Anterior cingulate cortex (tissue), 58 donors: Measurements from ENCODE around the gene IL2RG.

Experiments used
- DNase-seq, 58 donors: peaks; one replicate each; lab custom pipeline; 2025; lab: John Stamatoyannopoulos, UW

IL2RG gene

GRCh38 chrX:71111141-71111843, at the start of gene IL2RG:
Gene IL2RG, minus strand, starts transcription at chrX:71111577. Its CDS starts 38 bp downstream, at chrX:71111539.
- DNase-seq: no peak

GRCh38 chrX:71160475-71160874, 49.1 kb upstream of the IL2RG start:
- DNase-seq: no peak

GRCh38 chrX:71159335-71159734, 48.0 kb upstream of the IL2RG start:
- DNase-seq: no peak

GRCh38 chrX:71158603-71159002, 47.2 kb upstream of the IL2RG start:
- DNase-seq: no peak

GRCh38 chrX:71154641-71155040, 43.3 kb upstream of the IL2RG start:
- DNase-seq: no peak

GRCh38 chrX:71154196-71154595, 42.8 kb upstream of the IL2RG start:
- DNase-seq: no peak

GRCh38 chrX:71151366-71151765, 40.0 kb upstream of the IL2RG start:
- DNase-seq: no peak

- no peak for DNase-seq
Observed at GRCh38 chrX:71148278-71148663, 36.9 kb upstream of the IL2RG start.

GRCh38 chrX:71147496-71148277, 36.3 kb upstream of the IL2RG start:
- DNase-seq: peak in 22 of 58 donors; percentile 3 to 41 (median 14)

- peak in 46 of 58 donors; percentile 1 to 58 (median 34) for DNase-seq
Observed at GRCh38 chrX:71144651-71145050, 33.3 kb upstream of the IL2RG start, which contains the start of gene NLGN3. Gene NLGN3, plus strand, starts transcription at chrX:71144841. Its CDS starts 2,909 bp downstream, at chrX:71147750.

- peak in 43 of 58 donors; percentile 1 to 60 (median 15) for DNase-seq
Observed at GRCh38 chrX:71143508-71143907, 32.1 kb upstream of the IL2RG start.

- DNase-seq: no peak
Observed at GRCh38 chrX:71140440-71140839, 29.1 kb upstream of the IL2RG start.

GRCh38 chrX:71131510-71131909, 20.1 kb upstream of the IL2RG start:
- DNase-seq: no peak

- peak in 52 of 58 donors; percentile 1 to 68 (median 27) for DNase-seq
Observed at GRCh38 chrX:71128915-71129765, 17.8 kb upstream of the IL2RG start.

- DNase-seq: no peak
Observed at GRCh38 chrX:71128166-71128833, 16.9 kb upstream of the IL2RG start.

GRCh38 chrX:71118985-71119535, 7.7 kb upstream of the IL2RG start:
- DNase-seq: peak in 2 of 58 donors; percentile 15 to 27

GRCh38 chrX:71118032-71118984, 6.9 kb upstream of the IL2RG start, which contains the start of gene MED12:
Gene MED12, plus strand, starts transcription at chrX:71118596. Its CDS starts 159 bp downstream, at chrX:71118755.
- peak; percentile 13 to 89 (median 76) for DNase-seq

GRCh38 chrX:71117358-71117757, 6.0 kb upstream of the IL2RG start:
- DNase-seq: no peak
